ENCODE data around the gene CD22.
"Not testable (repeated sequence)": the region's sequence is repeated elsewhere in the genome, so short reads cannot be mapped to it uniquely, and the experiment has no call there.

The CD22 gene

DNA sequence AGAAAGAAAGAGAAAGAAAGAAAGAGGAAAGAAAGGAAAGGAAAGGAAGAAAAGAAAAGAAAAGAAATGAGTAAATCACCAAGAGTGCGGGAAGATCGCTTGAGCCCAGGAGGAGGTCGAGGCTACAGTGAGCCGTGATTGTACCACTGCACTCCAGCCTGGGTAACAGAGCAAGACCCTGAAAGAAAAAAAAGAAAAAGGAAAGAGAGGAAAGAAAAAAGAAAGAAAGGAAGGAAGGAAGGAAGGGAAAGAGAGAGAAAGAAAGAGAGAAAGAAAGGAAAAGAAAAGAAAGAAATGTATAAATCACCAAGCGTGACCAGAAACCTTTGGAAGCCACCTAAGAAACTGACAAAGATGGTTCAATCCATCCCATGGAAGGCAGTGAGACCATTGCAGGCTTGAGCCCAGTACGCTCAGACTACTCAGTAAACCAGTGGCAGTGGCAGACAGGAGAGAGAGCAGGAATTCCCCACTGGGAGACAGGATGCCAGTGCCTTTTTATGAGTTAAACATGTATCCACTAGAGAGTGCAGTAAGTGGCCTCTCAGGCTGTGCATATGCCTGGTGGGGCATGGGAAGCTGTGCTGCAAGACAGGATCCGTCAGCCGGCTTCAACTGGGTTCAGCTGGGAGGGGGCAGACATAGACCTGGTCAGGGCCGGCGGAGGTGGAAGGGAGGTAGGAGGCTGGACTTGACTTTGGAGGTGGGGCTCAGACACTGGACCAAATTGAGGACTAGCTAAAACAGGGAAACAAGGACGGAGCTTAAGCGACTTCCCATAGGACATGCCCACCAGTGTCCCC is 46.7 kb downstream of the CD22 start:
- ATAC-seq (ENCODE audit: low read depth): no peak

DNA sequence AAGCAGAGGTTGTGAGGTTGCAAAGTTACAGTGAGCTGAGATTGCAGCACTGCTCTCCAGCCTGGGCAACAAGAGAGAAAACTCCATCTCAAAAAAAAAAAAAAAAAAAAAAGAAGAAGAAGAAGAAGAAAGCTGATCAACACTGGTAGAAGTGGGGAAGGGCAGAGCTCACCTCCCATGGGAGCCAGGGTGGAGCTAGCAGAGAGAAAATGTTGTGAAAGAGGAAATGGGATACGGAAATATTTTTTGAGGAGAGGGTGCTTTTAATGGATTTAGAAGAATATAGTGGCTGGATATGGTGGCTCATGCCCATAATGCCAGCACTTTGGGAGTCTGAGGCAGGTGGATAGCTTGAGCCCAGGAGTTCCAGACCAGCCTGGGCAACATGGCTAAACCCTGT is 48.7 kb downstream of the CD22 start:
- TF ChIP-seq, protein P1, sequence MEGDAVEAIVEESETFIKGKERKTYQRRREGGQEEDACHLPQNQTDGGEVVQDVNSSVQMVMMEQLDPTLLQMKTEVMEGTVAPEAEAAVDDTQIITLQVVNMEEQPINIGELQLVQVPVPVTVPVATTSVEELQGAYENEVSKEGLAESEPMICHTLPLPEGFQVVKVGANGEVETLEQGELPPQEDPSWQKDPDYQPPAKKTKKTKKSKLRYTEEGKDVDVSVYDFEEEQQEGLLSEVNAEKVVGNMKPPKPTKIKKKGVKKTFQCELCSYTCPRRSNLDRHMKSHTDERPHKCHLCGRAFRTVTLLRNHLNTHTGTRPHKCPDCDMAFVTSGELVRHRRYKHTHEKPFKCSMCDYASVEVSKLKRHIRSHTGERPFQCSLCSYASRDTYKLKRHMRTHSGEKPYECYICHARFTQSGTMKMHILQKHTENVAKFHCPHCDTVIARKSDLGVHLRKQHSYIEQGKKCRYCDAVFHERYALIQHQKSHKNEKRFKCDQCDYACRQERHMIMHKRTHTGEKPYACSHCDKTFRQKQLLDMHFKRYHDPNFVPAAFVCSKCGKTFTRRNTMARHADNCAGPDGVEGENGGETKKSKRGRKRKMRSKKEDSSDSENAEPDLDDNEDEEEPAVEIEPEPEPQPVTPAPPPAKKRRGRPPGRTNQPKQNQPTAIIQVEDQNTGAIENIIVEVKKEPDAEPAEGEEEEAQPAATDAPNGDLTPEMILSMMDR (IDR thresholded peaks at IDR 0.05; ENCODE audit: poor library complexity, severe bottlenecking): no peak
- H3K4me1 ChIP-seq (ENCODE audit: insufficient read depth, poor library complexity, severe bottlenecking): no peaks in the 10 kb centered on the region
- no peak for ATAC-seq (ENCODE audit: low read depth)
- DNase-seq (ENCODE audit: low spot score): no peak
- no peak overlapping the region for H3K4me3 ChIP-seq (ENCODE audit: severe bottlenecking)
- H3K27ac ChIP-seq (ENCODE audit: poor library complexity, severe bottlenecking): no peak overlapping the region
- no peaks in the 10 kb centered on the region for H3K36me3 ChIP-seq (ENCODE audit: low read depth)
- H3K27me3 ChIP-seq (ENCODE audit: insufficient read depth, poor library complexity, severe bottlenecking): no peaks in the 10 kb centered on the region
- no peaks in the 10 kb centered on the region for H3K9me3 ChIP-seq (ENCODE audit: severe bottlenecking)

More for the DNA sequence above, 46.7 kb downstream of the CD22 start:
- Histone ChIP-seq H3K36me3 (ENCODE audit: low read depth) (no peaks in the 10 kb centered on the region), H3K27ac (ENCODE audit: poor library complexity, severe bottlenecking) (no peak overlapping the region), H3K4me3 (ENCODE audit: severe bottlenecking) (no peak overlapping the region), H3K27me3 (ENCODE audit: insufficient read depth, poor library complexity, severe bottlenecking) (no peaks in the 10 kb centered on the region), H3K4me1 (ENCODE audit: insufficient read depth, poor library complexity, severe bottlenecking) (no peaks in the 10 kb centered on the region), H3K9me3 (ENCODE audit: severe bottlenecking) (no peaks in the 10 kb centered on the region)
- DNase-seq (ENCODE audit: low spot score): no peak
- TF ChIP-seq, protein P1 (IDR thresholded peaks at IDR 0.05; ENCODE audit: poor library complexity, severe bottlenecking): no peak

DNA sequence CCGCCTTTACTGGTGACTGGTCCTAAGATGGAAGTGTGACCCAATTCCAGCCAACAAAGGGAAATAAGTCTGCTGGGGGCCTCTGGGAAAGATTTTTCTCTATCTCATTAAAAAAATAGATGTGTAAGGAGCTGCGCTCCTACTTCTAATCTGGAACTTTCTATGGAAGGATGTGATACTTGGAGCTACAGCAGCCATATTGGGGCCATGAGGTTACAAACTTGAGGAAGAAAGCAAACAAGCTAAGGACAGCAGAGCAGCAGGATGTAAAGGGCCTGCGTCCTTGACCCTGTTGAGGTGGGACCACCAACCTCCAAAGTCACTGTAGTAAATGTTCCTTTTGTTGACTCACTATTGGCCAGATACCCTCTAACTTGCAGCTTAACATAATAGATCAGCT is 49.4 kb downstream of the CD22 start:
- H3K9me3 ChIP-seq (ENCODE audit: severe bottlenecking): no peaks in the 10 kb centered on the region
- peak; percentile 0 for DNase-seq (ENCODE audit: low spot score)
- no peaks in the 10 kb centered on the region for H3K4me1 ChIP-seq (ENCODE audit: insufficient read depth, poor library complexity, severe bottlenecking)
- TF ChIP-seq, protein P1 (IDR thresholded peaks at IDR 0.05; ENCODE audit: poor library complexity, severe bottlenecking): no peak
- no peak overlapping the region for H3K27ac ChIP-seq (ENCODE audit: poor library complexity, severe bottlenecking)
- no peak for ATAC-seq (ENCODE audit: low read depth)
- no peak overlapping the region for H3K4me3 ChIP-seq (ENCODE audit: severe bottlenecking)
- H3K36me3 ChIP-seq (ENCODE audit: low read depth): no peaks in the 10 kb centered on the region
- H3K27me3 ChIP-seq (ENCODE audit: insufficient read depth, poor library complexity, severe bottlenecking): no peaks in the 10 kb centered on the region

DNA sequence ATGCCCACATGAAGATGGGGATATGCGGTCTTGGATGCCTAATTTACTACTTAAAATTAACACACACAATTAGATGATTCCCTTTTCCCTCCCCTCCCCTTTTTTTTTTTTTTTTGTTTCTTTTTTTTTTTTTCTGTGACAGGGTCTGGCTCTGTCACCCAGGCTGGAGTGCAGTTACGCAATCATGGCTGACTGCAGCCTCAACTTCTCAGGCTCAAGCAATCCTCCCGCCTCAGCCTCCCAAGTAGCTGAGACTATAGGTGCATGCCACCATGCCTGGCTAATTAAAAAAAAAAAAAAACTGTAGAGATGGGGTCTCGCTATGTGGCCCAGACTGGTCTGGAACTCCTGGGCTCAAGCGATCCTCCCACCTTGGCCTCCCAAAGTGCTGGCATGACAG is 50.6 kb downstream of the CD22 start:
- not testable (repeated sequence) for H3K27ac ChIP-seq (ENCODE audit: poor library complexity, severe bottlenecking); ATAC-seq (ENCODE audit: low read depth); H3K4me3 ChIP-seq (ENCODE audit: severe bottlenecking); H3K4me1 ChIP-seq (ENCODE audit: insufficient read depth, poor library complexity, severe bottlenecking); H3K27me3 ChIP-seq (ENCODE audit: insufficient read depth, poor library complexity, severe bottlenecking); H3K9me3 ChIP-seq (ENCODE audit: severe bottlenecking); H3K36me3 ChIP-seq (ENCODE audit: low read depth)
- DNase-seq (ENCODE audit: low spot score): peak; percentile 2

DNA sequence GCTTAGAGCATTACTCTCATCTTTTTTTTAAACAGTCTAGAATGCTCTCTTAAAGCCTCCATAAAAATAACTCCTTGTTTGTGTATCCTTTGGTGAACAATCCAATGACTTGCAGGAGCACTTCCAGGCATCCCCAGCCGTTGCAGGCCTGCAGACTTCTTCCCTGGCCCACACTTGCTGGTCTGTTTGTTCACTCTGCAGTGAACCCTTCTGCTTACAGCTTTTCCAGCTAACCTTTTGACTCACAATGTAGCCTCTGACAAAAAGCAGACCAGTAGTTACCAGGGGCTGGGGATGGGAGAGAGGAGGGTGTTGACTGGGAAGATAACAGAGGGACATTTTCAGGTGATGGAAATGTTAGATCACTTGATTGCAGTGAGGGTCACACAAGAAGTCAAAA is 51.0 kb downstream of the CD22 start:
- H3K4me1 ChIP-seq (ENCODE audit: insufficient read depth, poor library complexity, severe bottlenecking): no peaks in the 10 kb centered on the region
- ATAC-seq (ENCODE audit: low read depth): no peak
- H3K27ac ChIP-seq (ENCODE audit: poor library complexity, severe bottlenecking): no peak overlapping the region
- no peaks in the 10 kb centered on the region for H3K27me3 ChIP-seq (ENCODE audit: insufficient read depth, poor library complexity, severe bottlenecking)
- peak; percentile 2 for DNase-seq (ENCODE audit: low spot score)
- TF ChIP-seq, protein P1 (IDR thresholded peaks at IDR 0.05; ENCODE audit: poor library complexity, severe bottlenecking): no peak
- H3K4me3 ChIP-seq (ENCODE audit: severe bottlenecking): no peak overlapping the region
- H3K36me3 ChIP-seq (ENCODE audit: low read depth): no peaks in the 10 kb centered on the region
- H3K9me3 ChIP-seq (ENCODE audit: severe bottlenecking): peaks cover 2% of the 10 kb centered on the region
